ENCODE measurements around the gene DNAJC6. TPM values are rescaled to one million over a fixed set of nuclear protein-coding genes. Genes with fewer than 3 reads are reported as not detected.
A peak's percentile ranks its signal among the peaks of the same experiment; 100 is the strongest.

The DNAJC6 gene
- polyA plus RNA-seq, 1 donor (not counting 4 experiments of a cell fraction or from before 2014, with no cell fraction given): 7.7 TPM

- dilution Hi-C loops (cut with MboI; ENCODE audit: extremely low pct_ligation_motif_present, low sequenced_read_pairs): no loop called here
- TF ChIP-seq EZH2 (IDR thresholded peaks at IDR 0.05; ENCODE audit: low read length): no peak
- TF ChIP-seq CTCF (optimal IDR thresholded peaks at IDR 0.05 in 1 of 3, IDR thresholded peaks at IDR 0.05 in 1 of 3, conservative IDR thresholded peaks at IDR 0.05 in 1 of 3; ENCODE audit: extremely low read depth in 1 of 3, insufficient read depth in 2 of 3, low read length in 3 of 3): no peak
These were observed 10.0 kb upstream of the DNAJC6 start for GRCh38 chr1:65299328-65299727.

GRCh38 chr1:65308781-65309303, 501 bp upstream of the DNAJC6 start:
- H2AFZ ChIP-seq (ENCODE audit: control insufficient read depth, low read length): no peak overlapping the region
- DNase-seq (ENCODE audit: low read depth, low spot score) (no peak), FAIRE-seq (no peak)
- H4K20me1 ChIP-seq (ENCODE audit: control insufficient read depth, extremely low read depth, insufficient read depth, low read length): no peaks in the 10 kb centered on the region
- no peak for TF ChIP-seq CTCF (optimal IDR thresholded peaks at IDR 0.05 in 1 of 3, IDR thresholded peaks at IDR 0.05 in 1 of 3, conservative IDR thresholded peaks at IDR 0.05 in 1 of 3; ENCODE audit: extremely low read depth in 1 of 3, insufficient read depth in 2 of 3, low read length in 3 of 3)
- TF ChIP-seq EZH2 (IDR thresholded peaks at IDR 0.05; ENCODE audit: low read length): no peak
- H3K36me3 ChIP-seq (ENCODE audit: control insufficient read depth in 2 of 2, extremely low read depth in 1 of 2, insufficient read depth in 2 of 2, low read length in 2 of 2): no peaks in the 10 kb centered on the region
- dilution Hi-C loops (cut with MboI; ENCODE audit: extremely low pct_ligation_motif_present, low sequenced_read_pairs): no loop called here
- no peak overlapping the region for H3K27ac ChIP-seq (ENCODE audit: control insufficient read depth, insufficient read depth, low read length)
- H3K9me1 ChIP-seq (ENCODE audit: control insufficient read depth, extremely low read depth, insufficient read depth, low read length): no peaks in the 10 kb centered on the region
- H3K9ac ChIP-seq (ENCODE audit: control insufficient read depth, extremely low read depth, insufficient read depth, low read length): no peak overlapping the region
- H3K79me2 ChIP-seq (ENCODE audit: control insufficient read depth, insufficient read depth, low read length): no peaks in the 10 kb centered on the region
- H3K4me2 ChIP-seq (ENCODE audit: control insufficient read depth, extremely low read depth, insufficient read depth, low read depth, low read length): peak overlapping the region; percentile 55
- no peaks in the 10 kb centered on the region for H3K9me3 ChIP-seq (ENCODE audit: control insufficient read depth, low read depth, low read length)
- no peaks in the 10 kb centered on the region for H3K27me3 ChIP-seq (ENCODE audit: control insufficient read depth, extremely low read depth, insufficient read depth, low read length)
- H3K4me1 ChIP-seq (ENCODE audit: control insufficient read depth, extremely low read depth, insufficient read depth, low read length): no peaks in the 10 kb centered on the region
- H3K4me3 ChIP-seq (ENCODE audit: control insufficient read depth in 2 of 3, extremely low read depth in 1 of 3, insufficient read depth in 2 of 3, low read depth in 1 of 3, low read length in 3 of 3): peak overlapping the region in 2 of 3 experiments; percentile 25 to 39

More at GRCh38 chr1:65299328-65299727, 10.0 kb upstream of the DNAJC6 start:
- Histone ChIP-seq H4K20me1 (ENCODE audit: control insufficient read depth, extremely low read depth, insufficient read depth, low read length) (no peaks in the 10 kb centered on the region), H3K9ac (ENCODE audit: control insufficient read depth, extremely low read depth, insufficient read depth, low read length) (no peak overlapping the region), H3K36me3 (ENCODE audit: control insufficient read depth in 2 of 2, extremely low read depth in 1 of 2, insufficient read depth in 2 of 2, low read length in 2 of 2) (no peaks in the 10 kb centered on the region), H2AFZ (ENCODE audit: control insufficient read depth, low read length) (no peak overlapping the region), H3K27ac (ENCODE audit: control insufficient read depth, insufficient read depth, low read length) (no peak overlapping the region), H3K4me2 (ENCODE audit: control insufficient read depth, extremely low read depth, insufficient read depth, low read depth, low read length) (no peak overlapping the region), H3K4me3 (ENCODE audit: control insufficient read depth in 2 of 3, extremely low read depth in 1 of 3, insufficient read depth in 2 of 3, low read depth in 1 of 3, low read length in 3 of 3) (no peak overlapping the region), H3K4me1 (ENCODE audit: control insufficient read depth, extremely low read depth, insufficient read depth, low read length) (no peaks in the 10 kb centered on the region), H3K9me1 (ENCODE audit: control insufficient read depth, extremely low read depth, insufficient read depth, low read length) (no peaks in the 10 kb centered on the region), H3K79me2 (ENCODE audit: control insufficient read depth, insufficient read depth, low read length) (no peaks in the 10 kb centered on the region), H3K9me3 (ENCODE audit: control insufficient read depth, low read depth, low read length) (no peaks in the 10 kb centered on the region), H3K27me3 (ENCODE audit: control insufficient read depth, extremely low read depth, insufficient read depth, low read length) (no peaks in the 10 kb centered on the region)
- FAIRE-seq (no peak), DNase-seq (ENCODE audit: low read depth, low spot score) (no peak)

All from keratinocyte (primary cell).